ENCODE results near the gene VPREB3. TPM values are rescaled to one million over a fixed set of nuclear protein-coding genes. Genes with fewer than 3 reads are reported as not detected.

Gene VPREB3
- total and polyA plus RNA-seq, 7 donors: 2.4 to 65.9 TPM; not detected in 5

DNA sequence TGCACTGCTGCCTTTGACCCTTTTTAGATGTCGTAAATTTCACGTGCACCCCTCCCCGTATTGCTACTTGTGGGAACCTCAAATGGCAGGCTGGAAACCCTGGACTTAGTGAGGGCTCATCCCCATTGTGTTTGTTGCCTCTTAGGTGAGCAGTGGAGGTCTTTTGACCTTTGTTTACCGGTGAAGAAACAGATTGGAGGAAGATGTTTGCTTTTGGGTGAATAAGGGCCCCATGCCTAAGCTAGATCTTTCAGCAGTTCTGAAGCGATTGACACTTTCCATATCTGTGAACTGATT is 33.3 kb upstream of the VPREB3 start:
- Histone ChIP-seq H3K9me3 (no peaks in the 10 kb centered on the region), H3K27ac (peak overlapping the region; percentile 99 to 100 (median 100)), H3K27me3 (no peaks in the 10 kb centered on the region), H3K4me1 (peaks cover 0 to 58% (median 49%) of the 10 kb centered on the region in 4 donors), H3K36me3 (peaks cover 0 to 8% (median 5%) of the 10 kb centered on the region in 4 donors), H3K4me3 (peak overlapping the region; percentile 88 to 99 (median 97))
- 1 to 3% methylated on average over 5 of the region's 5 CpGs for WGBS, 2 donors
- no peak for TF ChIP-seq EP300 (IDR thresholded peaks at IDR 0.05)
- TF ChIP-seq POLR2A (IDR thresholded peaks at IDR 0.05): no peak
- TF ChIP-seq, protein P1, sequence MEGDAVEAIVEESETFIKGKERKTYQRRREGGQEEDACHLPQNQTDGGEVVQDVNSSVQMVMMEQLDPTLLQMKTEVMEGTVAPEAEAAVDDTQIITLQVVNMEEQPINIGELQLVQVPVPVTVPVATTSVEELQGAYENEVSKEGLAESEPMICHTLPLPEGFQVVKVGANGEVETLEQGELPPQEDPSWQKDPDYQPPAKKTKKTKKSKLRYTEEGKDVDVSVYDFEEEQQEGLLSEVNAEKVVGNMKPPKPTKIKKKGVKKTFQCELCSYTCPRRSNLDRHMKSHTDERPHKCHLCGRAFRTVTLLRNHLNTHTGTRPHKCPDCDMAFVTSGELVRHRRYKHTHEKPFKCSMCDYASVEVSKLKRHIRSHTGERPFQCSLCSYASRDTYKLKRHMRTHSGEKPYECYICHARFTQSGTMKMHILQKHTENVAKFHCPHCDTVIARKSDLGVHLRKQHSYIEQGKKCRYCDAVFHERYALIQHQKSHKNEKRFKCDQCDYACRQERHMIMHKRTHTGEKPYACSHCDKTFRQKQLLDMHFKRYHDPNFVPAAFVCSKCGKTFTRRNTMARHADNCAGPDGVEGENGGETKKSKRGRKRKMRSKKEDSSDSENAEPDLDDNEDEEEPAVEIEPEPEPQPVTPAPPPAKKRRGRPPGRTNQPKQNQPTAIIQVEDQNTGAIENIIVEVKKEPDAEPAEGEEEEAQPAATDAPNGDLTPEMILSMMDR (IDR thresholded peaks at IDR 0.05): no peak
- no peak for TF ChIP-seq POLR2AphosphoS5 (IDR thresholded peaks at IDR 0.05)
- intact Hi-C loops (cut with DNase I): loop anchor here (2.0 kb wide), 1 partner anchor 19 kb away; no protein-coding TSS in a partner anchor
- DNase-seq: no peak

DNA sequence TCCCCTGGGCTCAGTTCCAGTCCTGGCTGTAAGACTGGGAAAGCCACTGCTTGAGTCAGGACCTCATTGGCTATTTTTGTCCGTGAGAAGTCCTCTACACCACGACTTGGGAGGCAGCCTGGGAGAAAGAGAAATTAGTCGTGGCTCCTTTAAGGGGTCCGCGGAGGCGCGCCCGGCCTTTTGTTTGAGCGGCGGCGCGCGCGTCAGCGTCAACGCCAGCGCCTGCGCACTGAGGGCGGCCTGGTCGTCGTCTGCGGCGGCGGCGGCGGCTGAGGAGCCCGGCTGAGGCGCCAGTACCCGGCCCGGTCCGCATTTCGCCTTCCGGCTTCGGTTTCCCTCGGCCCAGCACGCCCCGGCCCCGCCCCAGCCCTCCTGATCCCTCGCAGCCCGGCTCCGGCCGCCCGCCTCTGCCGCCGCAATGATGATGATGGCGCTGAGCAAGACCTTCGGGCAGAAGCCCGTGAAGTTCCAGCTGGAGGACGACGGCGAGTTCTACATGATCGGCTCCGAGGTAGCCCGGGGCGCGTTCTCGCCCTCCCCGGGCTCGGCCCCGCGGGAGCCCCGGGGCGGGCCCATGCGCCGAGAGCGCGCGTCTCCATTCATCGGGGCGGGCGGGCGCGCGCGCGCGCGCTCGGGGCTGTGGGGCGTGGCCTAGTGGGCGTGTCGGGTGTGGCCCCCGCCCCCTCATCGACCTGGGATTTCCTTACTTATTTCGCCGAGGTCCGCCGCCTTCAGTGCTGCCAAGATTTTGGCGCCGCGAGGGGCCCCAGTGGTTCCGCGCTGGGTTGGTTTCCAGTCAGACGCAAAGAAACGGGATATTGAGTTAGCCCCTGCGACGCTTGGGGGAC is 32.8 kb upstream of the VPREB3 start, which contains the start of gene SMARCB1:
SMARCB1 (plus strand) TSS at position 215 of the 848 bp plus-strand sequence; CDS start at position 419, 204 bp downstream.
- H3K9me3 ChIP-seq: no peaks in the 10 kb centered on the region
- H3K36me3 ChIP-seq: peaks cover 0 to 2% (median under 1%) of the 10 kb centered on the region in 4 donors
- peak; percentile 96 for DNase-seq
- intact Hi-C loops (cut with DNase I): loop anchor here (2.0 kb wide), 1 partner anchor 18 kb away; no protein-coding TSS in a partner anchor
- peak within 1 kb of the TSS; percentile 99 to 100 (median 100) for H3K27ac ChIP-seq
- 0% methylated on average over 97 of the region's 97 CpGs for WGBS, 2 donors
- H3K4me1 ChIP-seq: peaks cover 0 to 54% (median 47%) of the 10 kb centered on the region in 4 donors
- H3K4me3 ChIP-seq: peak within 1 kb of the TSS; percentile 88 to 99 (median 97)
- H3K27me3 ChIP-seq: no peaks in the 10 kb centered on the region
- TF ChIP-seq POLR2A (IDR thresholded peaks at IDR 0.05): peak in 1 of 2 donors; percentile 55
- no peak for TF ChIP-seq EP300 (IDR thresholded peaks at IDR 0.05)
- TF ChIP-seq POLR2AphosphoS5 (IDR thresholded peaks at IDR 0.05): peak; percentile 46 to 81 (median 66)

DNA sequence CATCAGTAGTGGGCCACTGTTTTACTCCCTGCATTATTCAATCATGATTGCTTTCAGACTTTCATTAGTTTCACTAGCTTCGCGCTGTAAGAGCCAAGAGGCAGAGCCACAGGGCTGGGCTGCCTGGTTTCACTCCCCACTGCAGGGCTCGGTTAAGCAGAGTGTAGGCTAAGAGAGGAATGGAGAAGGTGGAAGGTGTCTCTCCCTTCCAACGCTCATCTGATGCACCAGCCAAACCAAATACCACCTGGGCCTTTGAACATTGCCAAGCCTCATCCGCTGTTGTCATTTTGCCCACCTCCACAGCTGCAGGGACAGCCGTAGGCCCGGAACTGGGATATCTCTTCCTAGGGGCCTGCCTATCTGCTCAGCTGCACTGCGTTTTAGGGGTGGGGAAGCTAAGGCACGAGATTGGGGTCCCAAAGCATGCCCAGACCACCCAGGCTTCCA is 32.1 kb upstream of the VPREB3 start:
- Histone ChIP-seq H3K27me3 (no peaks in the 10 kb centered on the region), H3K27ac (peak overlapping the region; percentile 99 to 100 (median 100)), H3K4me3 (peak overlapping the region; percentile 5 to 99 (median 97)), H3K36me3 (no peaks in the 10 kb centered on the region), H3K9me3 (no peaks in the 10 kb centered on the region), H3K4me1 (peaks cover 0 to 47% (median 41%) of the 10 kb centered on the region in 4 donors)
- DNase-seq: no peak
- TF ChIP-seq EP300 (IDR thresholded peaks at IDR 0.05): no peak
- TF ChIP-seq, protein P1 (IDR thresholded peaks at IDR 0.05): no peak
- TF ChIP-seq POLR2A (IDR thresholded peaks at IDR 0.05): no peak
- TF ChIP-seq POLR2AphosphoS5 (IDR thresholded peaks at IDR 0.05): no peak
- intact Hi-C loops (cut with DNase I): loop anchor here (2.0 kb wide), 1 partner anchor 17 kb away; no protein-coding TSS in a partner anchor
- 53 to 59% methylated on average over 9 of the region's 9 CpGs for WGBS, 2 donors

DNA sequence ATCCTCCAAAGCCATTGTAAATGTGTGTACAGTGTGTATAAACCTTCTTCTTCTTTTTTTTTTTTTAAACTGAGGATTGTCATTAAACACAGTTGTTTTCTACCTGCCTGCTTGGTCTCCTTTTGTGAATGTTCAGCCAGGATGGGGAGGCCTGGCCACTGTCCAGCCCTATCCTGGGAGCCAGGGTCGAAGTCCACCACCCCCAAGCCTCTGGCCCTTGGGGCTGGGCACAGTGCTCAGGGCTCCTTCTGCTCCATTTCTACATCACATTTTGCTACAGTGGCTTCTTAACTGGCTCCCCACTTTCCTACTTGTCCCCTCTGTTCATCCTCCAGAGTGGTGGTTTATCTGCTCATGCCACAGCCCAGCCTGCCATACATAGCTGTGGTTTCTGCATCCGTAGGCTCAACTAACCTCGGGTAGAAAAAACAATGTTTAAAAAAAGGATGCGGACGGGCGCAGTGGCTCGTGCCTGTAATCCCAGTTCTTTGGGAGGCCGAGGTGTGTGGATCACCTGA is 30.0 kb upstream of the VPREB3 start:
- Histone ChIP-seq H3K27me3 (no peaks in the 10 kb centered on the region), H3K27ac (peak overlapping the region in 1 of 4 donors; percentile 6), H3K4me1 (peaks cover 0 to 27% (median 25%) of the 10 kb centered on the region in 4 donors), H3K4me3 (no peak overlapping the region), H3K9me3 (no peaks in the 10 kb centered on the region), H3K36me3 (no peaks in the 10 kb centered on the region)
- 20 to 46% methylated on average over 8 of the region's 8 CpGs for WGBS, 2 donors
- DNase-seq: no peak
- intact Hi-C loops (cut with DNase I): no loop called here
- TF ChIP-seq, protein P1 (IDR thresholded peaks at IDR 0.05): no peak
- TF ChIP-seq EP300 (IDR thresholded peaks at IDR 0.05) (no peak), POLR2A (IDR thresholded peaks at IDR 0.05) (no peak), POLR2AphosphoS5 (IDR thresholded peaks at IDR 0.05) (no peak)

All from sigmoid colon (tissue), 7 donors.